HCT116 (cell line): ENCODE measurements around the gene STON1. TPM values are rescaled to one million over a fixed set of nuclear protein-coding genes. Genes with fewer than 3 reads are reported as not detected.

Experiments
- ATAC-seq: fragments of 200-7000 bp; cut with Tn5 transposase; 2 replicates; pipeline ENCODE4 v1.9.1; 2020; ENCODE audit warnings: mild to moderate bottlenecking, moderate library complexity
- BruUV-seq: library from RNA; stranded (reverse); fragments of 400-500 nt; replicated peaks from 2 replicates; lab custom pipeline; 2021; lab: Mats Ljungman, UMichigan
- CTCF ChIA-PET: fragments of 300-600 bp; sonication (Branson Sonifier 250); formaldehyde crosslinking; loops from one replicate; lab custom pipeline; 2021; ENCODE audit warnings: antibody characterized with exemption; lab: Charles Lee
- POLR2A ChIA-PET: fragments of 300-600, 350-600 bp; sonication (Branson Sonifier 250); formaldehyde crosslinking; loops from one replicate; lab custom pipeline; 2021; ENCODE audit warnings: antibody characterized with exemption; lab: Charles Lee
- RAD21 ChIA-PET, 2 experiments: fragments of 300-600 bp; sonication (Branson Sonifier 250); formaldehyde crosslinking; loops; one replicate each; lab custom pipeline; 2023; ENCODE audit warnings: low total read pairs in 2 of 2; ENCODE audit not compliant: uncharacterized antibody in 2 of 2, unreplicated experiment in 2 of 2, low non-redundant PET in 1 of 2; lab: Charles Lee
- DNase-seq: peaks from one replicate; pipeline ENCODE4 v3.0.0-alpha.2; 2010; ENCODE audit warnings: low read depth, low spot score
- H2AFZ ChIP-seq: fragments of 200-600 bp; shearing (Covaris generic), sonication (generic); 2 replicates; pipeline ENCODE4 v1.6.1; 2017; ENCODE audit warnings: low read depth, mixed run types, mixed read lengths, antibody characterized with exemption, low read length; ENCODE audit not compliant: poor library complexity, severe bottlenecking
- H3K27ac ChIP-seq: 2 replicates; pipeline ENCODE4 v1.5.1; 2012; ENCODE audit warnings: low read depth, low read length
- H3K27me3 ChIP-seq: fragments of 200-600 bp; sonication (generic); 2 replicates; pipeline ENCODE4 v1.6.1; 2016; ENCODE audit warnings: mixed run types, low read length, mixed read lengths; ENCODE audit not compliant: insufficient read depth
- H3K36me3 ChIP-seq, 2 experiments: fragments of 200-500 bp in 1 of 2; fragments of 200-600 bp in 1 of 2; sonication (Bioruptor generic) in 1 of 2; sonication (generic) in 1 of 2; 2 replicates each; pipeline versions ENCODE4 v1.5.1 to v1.6.1; 2014 to 2016; ENCODE audit warnings: low read length in 2 of 2, inconsistent platforms in 1 of 2, mixed read lengths in 1 of 2, mixed run types in 1 of 2; ENCODE audit not compliant: insufficient read depth in 2 of 2, control insufficient read depth in 1 of 2
- H3K4me1 ChIP-seq, 2 experiments: fragments of 200-600 bp in 1 of 2; sonication (generic) in 1 of 2; 2 replicates each; pipeline versions ENCODE4 v1.5.1 to v1.6.1; 2012 to 2017; ENCODE audit warnings: low read length in 2 of 2, inconsistent platforms in 1 of 2, mild to moderate bottlenecking in 1 of 2, mixed read lengths in 1 of 2, mixed run types in 1 of 2, moderate library complexity in 1 of 2; ENCODE audit not compliant: insufficient read depth in 2 of 2, control insufficient read depth in 1 of 2
- H3K4me2 ChIP-seq: fragments of 200-600 bp; sonication (generic); 2 replicates; pipeline ENCODE4 v1.6.1; 2017; ENCODE audit warnings: mixed run types, low read length, mixed read lengths
- H3K4me3 ChIP-seq, 2 experiments: fragments of 200-600 bp in 1 of 2; sonication (generic) in 1 of 2; replicated peaks in 1 of 2; 2 replicates each; pipeline ENCODE4 v1.5.1; 2011 to 2016; ENCODE audit warnings: low read length in 2 of 2, control low read depth in 1 of 2, low read depth in 1 of 2, mild to moderate bottlenecking in 1 of 2, mixed read lengths in 1 of 2, mixed run types in 1 of 2
- H3K79me2 ChIP-seq: fragments of 200-600 bp; sonication (generic); 2 replicates; pipeline ENCODE4 v1.6.1; 2017; ENCODE audit warnings: mild to moderate bottlenecking, mixed run types, low read length, moderate library complexity, mixed read lengths; ENCODE audit not compliant: insufficient read depth
- H3K9ac ChIP-seq: fragments of 200-600 bp; sonication (generic); 2 replicates; pipeline ENCODE4 v1.6.1; 2016; ENCODE audit warnings: low read length, mixed read lengths
- H3K9me2 ChIP-seq: fragments of 200-600 bp; sonication (generic), shearing (Covaris generic); 2 replicates; pipeline ENCODE4 v1.6.1; 2017; ENCODE audit warnings: mixed run types, mild to moderate bottlenecking, moderate library complexity; ENCODE audit not compliant: insufficient read depth
- H3K9me3 ChIP-seq, 2 experiments: fragments of 200-500 bp in 1 of 2; fragments of 200-600 bp in 1 of 2; sonication (Bioruptor generic) in 1 of 2; sonication (generic) in 1 of 2; 2 replicates each; pipeline ENCODE4 v1.6.1; 2014 to 2017; ENCODE audit warnings: low read length in 2 of 2, mixed read lengths in 2 of 2, inconsistent platforms in 1 of 2, low read depth in 1 of 2, mild to moderate bottlenecking in 1 of 2, mixed run types in 1 of 2, moderate library complexity in 1 of 2; ENCODE audit not compliant: control insufficient read depth in 1 of 2, insufficient read depth in 1 of 2
- H4K20me1 ChIP-seq: fragments of 200-600 bp; sonication (generic), shearing (Covaris generic); 2 replicates; pipeline ENCODE4 v1.6.1; 2017; ENCODE audit warnings: mixed run types, mild to moderate bottlenecking, moderate library complexity; ENCODE audit not compliant: insufficient read depth
- CBX3 ChIP-seq: IDR thresholded peaks from 2 replicates; pipeline ENCODE4 v1.6.1; 2012; ENCODE audit warnings: low read depth
- ELF1 ChIP-seq: IDR thresholded peaks from 2 replicates; pipeline ENCODE4 v1.6.1; 2012; ENCODE audit warnings: low read depth, borderline replicate concordance
- EZH2 ChIP-seq: fragments of 200-600 bp; sonication (generic); IDR thresholded peaks from 2 replicates; pipeline ENCODE4 v1.6.1; 2017; ENCODE audit warnings: antibody characterized with exemption, mixed run types
- EZH2phosphoT487 ChIP-seq: fragments of 200-600 bp; IDR thresholded peaks from 2 replicates; pipeline ENCODE4 v1.6.1; 2018; ENCODE audit warnings: antibody characterized with exemption, borderline replicate concordance
- JUND ChIP-seq: IDR thresholded peaks from 2 replicates; pipeline ENCODE4 v1.6.1; 2012
- POLR2A ChIP-seq: IDR thresholded peaks from 2 replicates; pipeline ENCODE4 v1.7.0; 2011; ENCODE audit warnings: borderline replicate concordance; ENCODE audit not compliant: insufficient read depth, insufficient read length; ENCODE audit errors: extremely low read depth
- SP1 ChIP-seq: IDR thresholded peaks from 2 replicates; pipeline ENCODE4 v1.6.1; 2012; ENCODE audit warnings: low read depth
- SRF ChIP-seq: IDR thresholded peaks from 2 replicates; pipeline ENCODE4 v1.6.1; 2012; ENCODE audit warnings: low read depth
- YY1 ChIP-seq: IDR thresholded peaks from 2 replicates; pipeline ENCODE4 v1.6.1; 2011; ENCODE audit warnings: low read length, low read depth, moderate library complexity, mild to moderate bottlenecking; ENCODE audit not compliant: insufficient replicate concordance; ENCODE audit errors: extremely low read depth
- ZFX ChIP-seq: fragments of 450-650 bp; IDR thresholded peaks from 2 replicates; pipeline ENCODE4 v1.6.1; 2017
- ZNF274 ChIP-seq: fragments of 200-500 bp; sonication (Bioruptor generic); IDR thresholded peaks from 2 replicates; pipeline ENCODE4 v1.6.1; 2014; ENCODE audit warnings: mild to moderate bottlenecking, low read depth, low read length, inconsistent platforms
- intact Hi-C: fragments of 100-400 bp; cut with micrococcal nuclease; formaldehyde crosslinking; loops from 2 replicates; pipeline ENCODE4 v1.10.0; 2022
- total RNA-seq: library from RNA; stranded (reverse); gene quantifications from one replicate; pipeline ENCODE4 v1.2.1, GENCODE V29; 2021; ENCODE audit not compliant: unreplicated experiment
- TF ChIP-seq, protein P1 (sequence below): IDR thresholded peaks from 2 replicates; pipeline ENCODE4 v1.6.1; 2012
- TF ChIP-seq, protein P2 (sequence below): IDR thresholded peaks from 2 replicates; pipeline ENCODE4 v1.6.1; 2012
- TF ChIP-seq, protein P3 (sequence below): IDR thresholded peaks from 2 replicates; pipeline ENCODE4 v1.6.1; 2011; ENCODE audit warnings: mild to moderate bottlenecking, low read length, moderate library complexity; ENCODE audit not compliant: insufficient replicate concordance; ENCODE audit errors: extremely low read depth
- TF ChIP-seq, protein P4 (sequence below): IDR thresholded peaks from 2 replicates; pipeline ENCODE4 v1.6.1; 2012; ENCODE audit warnings: low read depth

STON1 gene
- total RNA-seq, 1 experiment from 2014 or later: 1.4 TPM

DNA sequence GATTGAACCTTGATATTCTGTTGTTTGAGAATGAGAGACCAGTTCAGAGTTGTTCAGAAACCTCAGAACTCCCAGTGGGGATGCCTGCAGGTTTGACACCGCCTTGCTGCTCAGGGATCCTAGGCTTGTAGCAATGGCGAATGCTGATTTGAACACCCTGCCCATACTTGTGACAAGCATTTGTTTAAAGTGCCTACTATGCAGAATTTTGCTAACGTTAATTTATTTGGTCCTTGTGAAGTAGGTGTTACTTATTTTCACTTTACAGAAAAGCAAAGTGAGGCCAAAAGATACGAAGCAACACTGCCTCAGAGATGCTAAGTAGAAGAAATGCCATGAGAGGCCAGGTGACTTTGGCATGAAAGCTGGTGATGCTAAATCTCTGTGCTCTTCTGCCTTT, 32.3 kb downstream of the STON1 start:
- RAD21 ChIA-PET: no interaction called here
- no peaks in the 10 kb centered on the region for H3K36me3 ChIP-seq
- CTCF ChIA-PET: no interaction called here
- no peaks in the 10 kb centered on the region for H3K4me1 ChIP-seq
- no peaks in the 10 kb centered on the region for H4K20me1 ChIP-seq
- ATAC-seq: no peak
- H3K4me2 ChIP-seq: no peak overlapping the region
- no peak overlapping the region for H2AFZ ChIP-seq
- POLR2A ChIA-PET: no interaction called here
- TF ChIP-seq, protein P1, sequence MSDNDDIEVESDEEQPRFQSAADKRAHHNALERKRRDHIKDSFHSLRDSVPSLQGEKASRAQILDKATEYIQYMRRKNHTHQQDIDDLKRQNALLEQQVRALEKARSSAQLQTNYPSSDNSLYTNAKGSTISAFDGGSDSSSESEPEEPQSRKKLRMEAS: no peak
- TF ChIP-seq JUND: no peak
- TF ChIP-seq SP1: no peak
- TF ChIP-seq EZH2phosphoT487: no peak
- TF ChIP-seq CBX3: no peak
- no peak for TF ChIP-seq POLR2A
- no peak for TF ChIP-seq SRF
- TF ChIP-seq EZH2: no peak
- TF ChIP-seq, protein P2, sequence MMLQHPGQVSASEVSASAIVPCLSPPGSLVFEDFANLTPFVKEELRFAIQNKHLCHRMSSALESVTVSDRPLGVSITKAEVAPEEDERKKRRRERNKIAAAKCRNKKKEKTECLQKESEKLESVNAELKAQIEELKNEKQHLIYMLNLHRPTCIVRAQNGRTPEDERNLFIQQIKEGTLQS: no peak
- TF ChIP-seq, protein P3, sequence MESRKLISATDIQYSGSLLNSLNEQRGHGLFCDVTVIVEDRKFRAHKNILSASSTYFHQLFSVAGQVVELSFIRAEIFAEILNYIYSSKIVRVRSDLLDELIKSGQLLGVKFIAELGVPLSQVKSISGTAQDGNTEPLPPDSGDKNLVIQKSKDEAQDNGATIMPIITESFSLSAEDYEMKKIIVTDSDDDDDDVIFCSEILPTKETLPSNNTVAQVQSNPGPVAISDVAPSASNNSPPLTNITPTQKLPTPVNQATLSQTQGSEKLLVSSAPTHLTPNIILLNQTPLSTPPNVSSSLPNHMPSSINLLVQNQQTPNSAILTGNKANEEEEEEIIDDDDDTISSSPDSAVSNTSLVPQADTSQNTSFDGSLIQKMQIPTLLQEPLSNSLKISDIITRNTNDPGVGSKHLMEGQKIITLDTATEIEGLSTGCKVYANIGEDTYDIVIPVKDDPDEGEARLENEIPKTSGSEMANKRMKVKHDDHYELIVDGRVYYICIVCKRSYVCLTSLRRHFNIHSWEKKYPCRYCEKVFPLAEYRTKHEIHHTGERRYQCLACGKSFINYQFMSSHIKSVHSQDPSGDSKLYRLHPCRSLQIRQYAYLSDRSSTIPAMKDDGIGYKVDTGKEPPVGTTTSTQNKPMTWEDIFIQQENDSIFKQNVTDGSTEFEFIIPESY: no peak
- no peak for TF ChIP-seq ZFX
- no peak for TF ChIP-seq YY1
- TF ChIP-seq, protein P4, sequence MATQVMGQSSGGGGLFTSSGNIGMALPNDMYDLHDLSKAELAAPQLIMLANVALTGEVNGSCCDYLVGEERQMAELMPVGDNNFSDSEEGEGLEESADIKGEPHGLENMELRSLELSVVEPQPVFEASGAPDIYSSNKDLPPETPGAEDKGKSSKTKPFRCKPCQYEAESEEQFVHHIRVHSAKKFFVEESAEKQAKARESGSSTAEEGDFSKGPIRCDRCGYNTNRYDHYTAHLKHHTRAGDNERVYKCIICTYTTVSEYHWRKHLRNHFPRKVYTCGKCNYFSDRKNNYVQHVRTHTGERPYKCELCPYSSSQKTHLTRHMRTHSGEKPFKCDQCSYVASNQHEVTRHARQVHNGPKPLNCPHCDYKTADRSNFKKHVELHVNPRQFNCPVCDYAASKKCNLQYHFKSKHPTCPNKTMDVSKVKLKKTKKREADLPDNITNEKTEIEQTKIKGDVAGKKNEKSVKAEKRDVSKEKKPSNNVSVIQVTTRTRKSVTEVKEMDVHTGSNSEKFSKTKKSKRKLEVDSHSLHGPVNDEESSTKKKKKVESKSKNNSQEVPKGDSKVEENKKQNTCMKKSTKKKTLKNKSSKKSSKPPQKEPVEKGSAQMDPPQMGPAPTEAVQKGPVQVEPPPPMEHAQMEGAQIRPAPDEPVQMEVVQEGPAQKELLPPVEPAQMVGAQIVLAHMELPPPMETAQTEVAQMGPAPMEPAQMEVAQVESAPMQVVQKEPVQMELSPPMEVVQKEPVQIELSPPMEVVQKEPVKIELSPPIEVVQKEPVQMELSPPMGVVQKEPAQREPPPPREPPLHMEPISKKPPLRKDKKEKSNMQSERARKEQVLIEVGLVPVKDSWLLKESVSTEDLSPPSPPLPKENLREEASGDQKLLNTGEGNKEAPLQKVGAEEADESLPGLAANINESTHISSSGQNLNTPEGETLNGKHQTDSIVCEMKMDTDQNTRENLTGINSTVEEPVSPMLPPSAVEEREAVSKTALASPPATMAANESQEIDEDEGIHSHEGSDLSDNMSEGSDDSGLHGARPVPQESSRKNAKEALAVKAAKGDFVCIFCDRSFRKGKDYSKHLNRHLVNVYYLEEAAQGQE: no peak
- TF ChIP-seq ELF1: no peak
- no peak for TF ChIP-seq ZNF274
- H3K27ac ChIP-seq: no peak overlapping the region
- H3K79me2 ChIP-seq: no peaks in the 10 kb centered on the region
- no peaks in the 10 kb centered on the region for H3K9me2 ChIP-seq
- no TSS peak for BruUV-seq
- intact Hi-C loops: no loop called here
- H3K9me3 ChIP-seq: no peaks in the 10 kb centered on the region
- no peak overlapping the region for H3K9ac ChIP-seq
- no peak overlapping the region for H3K4me3 ChIP-seq
- H3K27me3 ChIP-seq: no peaks in the 10 kb centered on the region
- DNase-seq: no peak
